Kidney (tissue), 14 donors: ENCODE data around the gene BACH2. TPM values are rescaled to one million over a fixed set of nuclear protein-coding genes. Genes with fewer than 3 reads are reported as not detected.

Experiments used
- DNase-seq, 5 donors: peaks; one replicate each; pipeline ENCODE4 v3.0.0-alpha.2; 2013 to 2020
- FAIRE-seq: peaks from 2 replicates; lab custom pipeline; 2012; peaks lifted over from hg19 to GRCh38; lab: Jason Lieb, UNC
- H3K27ac ChIP-seq, 2 donors: one replicate each; pipeline ENCODE4 v1.7.0; 2013; ENCODE audit warnings: low read depth in 2 of 2, low read length in 2 of 2, inconsistent platforms in 1 of 2
- H3K27me3 ChIP-seq: one replicate; pipeline ENCODE4 v1.7.1; 2013; ENCODE audit warnings: low read length, inconsistent platforms; ENCODE audit not compliant: control insufficient read depth, insufficient read depth
- H3K36me3 ChIP-seq, 3 donors: one replicate each; pipeline versions ENCODE4 v1.7.0 to v1.7.1; 2013; ENCODE audit warnings: low read length in 3 of 3, control low read depth in 1 of 3, inconsistent platforms in 1 of 3; ENCODE audit not compliant: insufficient read depth in 3 of 3, control insufficient read depth in 2 of 3
- H3K4me1 ChIP-seq, 3 donors: one replicate each; pipeline versions ENCODE4 v1.7.0 to v1.7.1; 2013; ENCODE audit warnings: low read length in 3 of 3, inconsistent platforms in 1 of 3, low read depth in 1 of 3; ENCODE audit not compliant: control insufficient read depth in 2 of 3, insufficient read depth in 2 of 3
- H3K4me3 ChIP-seq, 3 donors: one replicate each; pipeline versions ENCODE4 v1.7.0 to v1.8.1; 2013; ENCODE audit warnings: low read length in 3 of 3, control low read depth in 1 of 3, inconsistent platforms in 1 of 3
- H3K9ac ChIP-seq, 3 donors: one replicate each; pipeline versions ENCODE4 v1.7.0 to v1.7.1; 2013; ENCODE audit warnings: low read length in 3 of 3, control low read depth in 1 of 3, inconsistent platforms in 1 of 3
- H3K9me3 ChIP-seq, 3 donors: one replicate each; pipeline versions ENCODE4 v1.7.0 to v1.7.1; 2013; ENCODE audit warnings: low read length in 3 of 3, control low read depth in 1 of 3, inconsistent platforms in 1 of 3; ENCODE audit not compliant: control insufficient read depth in 2 of 3, insufficient read depth in 1 of 3
- CTCF ChIP-seq: IDR thresholded peaks from 3 replicates; pipeline ENCODE4 v1.5.1; 2012; ENCODE audit warnings: mild to moderate bottlenecking, moderate library complexity, borderline replicate concordance; ENCODE audit not compliant: insufficient read depth; ENCODE audit errors: extremely low read depth
- intact Hi-C: fragments of 100-400 bp; cut with DNase I; formaldehyde crosslinking; loops from one replicate; pipeline ENCODE4 v1.11.1; 2022
- polyA plus RNA-seq: library from polyadenylated mRNA; stranded (reverse); fragments of 350-450 nt; fragmentation: Illumina TruSeq; extraction: RNeasy Lipid Tissue Mini Kit (QIAGEN cat#74804); gene quantifications from one replicate; pipeline ENCODE4 v1.2.3, GENCODE V29; 2014; ENCODE audit warnings: low read depth, low replicate concordance; ENCODE audit not compliant: insufficient read depth
- total RNA-seq: library from RNA; stranded (reverse); fragmentation: NEBNext Ultra II Directional; extraction: Animal tissue kit (Norgen Biotek cat#: 25700); gene quantifications from one replicate; pipeline ENCODE4 v1.2.1, GENCODE V29; 2021
- donor health status: control.
- donor health status: control.
- donor health status: control.
- donor health status: control.
- donor health status: control.
- donor health status: DM: yes; HTN: yes; CAD: no.
- donor health status: Normal renal cell carcinoma (clear cell type).

The BACH2 gene
- total and polyA plus RNA-seq, 2 donors from 2014 or later = 0.32 to 6.9 TPM

DNA sequence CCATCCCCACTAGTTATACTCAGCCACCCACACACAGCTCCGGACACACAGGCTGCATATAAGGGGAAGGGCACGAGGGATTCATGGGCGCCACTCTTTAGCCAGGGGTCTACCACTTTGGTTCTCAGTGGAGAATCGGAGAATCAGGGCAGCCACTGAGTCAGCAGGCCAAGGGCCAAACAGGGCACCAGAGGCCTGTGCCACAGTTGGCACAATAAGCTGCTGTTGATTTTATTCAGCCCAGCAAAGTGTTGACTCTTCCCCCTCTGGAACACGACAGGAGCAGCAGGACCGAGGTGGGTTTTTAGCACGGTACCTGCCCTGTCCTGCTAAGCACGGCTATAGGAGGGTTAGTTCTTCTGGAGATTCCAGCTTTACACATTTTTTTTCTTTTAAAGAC is 354.0 kb downstream of the BACH2 start:
- intact Hi-C loops = loop anchor here (10.0 kb wide), 1 partner anchor 532 kb away; no protein-coding TSS in a partner anchor

DNA sequence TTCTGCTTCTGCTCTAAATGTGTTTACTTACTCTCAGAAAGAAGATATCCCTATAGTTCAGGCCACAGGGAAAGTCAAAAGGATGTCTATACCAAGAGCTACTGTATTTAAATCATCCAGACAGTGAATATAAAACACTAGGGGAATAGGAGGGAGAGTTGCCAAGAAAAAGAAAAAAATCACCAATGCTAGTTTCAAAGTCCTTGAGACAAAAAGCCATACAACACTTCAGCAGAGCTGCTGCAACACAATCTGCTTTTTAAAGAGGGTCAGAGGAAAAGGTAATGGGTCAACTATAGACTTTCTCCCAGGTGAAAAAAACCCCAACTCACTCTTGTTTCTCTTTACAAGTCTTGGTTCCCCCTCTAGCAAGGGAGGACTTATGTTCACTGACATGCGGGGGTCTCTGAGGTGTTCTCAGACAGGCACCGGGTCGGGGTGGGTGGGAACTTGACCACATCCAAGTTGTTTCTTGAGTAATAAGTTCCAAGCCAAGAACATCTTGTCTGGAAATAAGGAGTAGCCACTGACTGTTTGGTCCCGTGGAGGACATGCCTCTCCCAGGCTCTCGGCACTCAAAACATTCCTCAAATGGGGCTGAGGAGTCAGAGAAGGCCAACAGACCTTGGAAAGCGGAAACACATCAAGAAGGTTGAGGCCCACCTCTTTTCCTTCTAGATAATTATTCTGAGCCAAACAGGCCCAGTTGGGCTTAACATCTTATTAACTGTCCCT is 354.7 kb downstream of the BACH2 start:
- H3K9me3 ChIP-seq = no peaks in the 10 kb centered on the region
- FAIRE-seq (no peak), DNase-seq (peak in 2 of 5 donors; percentile 65 to 71)
- no peak overlapping the region for H3K27ac ChIP-seq
- H3K9ac ChIP-seq = no peak overlapping the region
- H3K4me3 ChIP-seq = no peak overlapping the region
- H3K27me3 ChIP-seq = no peaks in the 10 kb centered on the region
- intact Hi-C loops = loop anchor here (10.0 kb wide), 1 partner anchor 533 kb away; no protein-coding TSS in a partner anchor
- H3K4me1 ChIP-seq = no peaks in the 10 kb centered on the region
- no peak for TF ChIP-seq CTCF
- no peaks in the 10 kb centered on the region for H3K36me3 ChIP-seq

More for the DNA sequence above, 354.0 kb downstream of the BACH2 start:
- TF ChIP-seq CTCF = no peak
- Histone ChIP-seq H3K4me1 (no peaks in the 10 kb centered on the region), H3K4me3 (no peak overlapping the region), H3K27me3 (no peaks in the 10 kb centered on the region), H3K9ac (no peak overlapping the region), H3K9me3 (no peaks in the 10 kb centered on the region), H3K27ac (no peak overlapping the region), H3K36me3 (no peaks in the 10 kb centered on the region)
- no peak for DNase-seq
- FAIRE-seq = no peak

GRCh38 chr6:89941031-89941762 is 355.4 kb downstream of the BACH2 start:
- no peak for FAIRE-seq
- H3K4me1 ChIP-seq = no peaks in the 10 kb centered on the region
- no peaks in the 10 kb centered on the region for H3K27me3 ChIP-seq
- H3K4me3 ChIP-seq = no peak overlapping the region
- intact Hi-C loops = loop anchor here (10.0 kb wide), 1 partner anchor 534 kb away; no protein-coding TSS in a partner anchor
- TF ChIP-seq CTCF = no peak
- no peak overlapping the region for H3K9ac ChIP-seq
- H3K36me3 ChIP-seq = no peaks in the 10 kb centered on the region
- peak in 1 of 5 donors; percentile 46 for DNase-seq
- H3K27ac ChIP-seq = no peak overlapping the region
- no peaks in the 10 kb centered on the region for H3K9me3 ChIP-seq
